Esophagus (tissue), 2 donors: ENCODE data around the gene AP2A2. TPM values are rescaled to one million over a fixed set of nuclear protein-coding genes. Genes with fewer than 3 reads are reported as not detected.

ENCODE experiments used
- H3K27ac ChIP-seq, 2 donors: one replicate each; pipeline ENCODE4 v1.5.1; 2013; ENCODE audit warnings: low read depth in 2 of 2, mild to moderate bottlenecking in 2 of 2, inconsistent platforms in 1 of 2, low read length in 1 of 2, moderate library complexity in 1 of 2
- H3K27me3 ChIP-seq, 2 donors: one replicate each; pipeline ENCODE4 v1.6.1; 2013; ENCODE audit warnings: low read length in 2 of 2, control low read depth in 1 of 2, mild to moderate bottlenecking in 1 of 2; ENCODE audit not compliant: insufficient read depth in 2 of 2, control insufficient read depth in 1 of 2
- H3K36me3 ChIP-seq, 2 donors: one replicate each; pipeline ENCODE4 v1.6.1; 2013; ENCODE audit warnings: low read length in 1 of 2; ENCODE audit not compliant: control insufficient read depth in 2 of 2, insufficient read depth in 2 of 2
- H3K4me1 ChIP-seq, 2 donors: one replicate each; pipeline ENCODE4 v1.6.1; 2013; ENCODE audit warnings: low read length in 1 of 2; ENCODE audit not compliant: control insufficient read depth in 2 of 2, insufficient read depth in 2 of 2
- H3K4me3 ChIP-seq, 2 donors: one replicate each; pipeline ENCODE4 v1.5.1; 2013; ENCODE audit warnings: low read length in 2 of 2, mild to moderate bottlenecking in 2 of 2, low read depth in 1 of 2, moderate library complexity in 1 of 2
- H3K9me3 ChIP-seq, 2 donors: one replicate each; pipeline ENCODE4 v1.6.1; 2013; ENCODE audit warnings: mild to moderate bottlenecking in 2 of 2, low read depth in 1 of 2, low read length in 1 of 2, moderate library complexity in 1 of 2; ENCODE audit not compliant: control insufficient read depth in 2 of 2, insufficient read depth in 1 of 2
- WGBS, 2 donors: extraction: QIAGEN DNeasy Blood & Tissue Kit; methylation state at CpG; one replicate each; pipeline ENCODE4 v1.1.7; 2013; 5-methylcytosine and 5-hydroxymethylcytosine counted together
- polyA plus RNA-seq, 2 donors: library from polyadenylated mRNA; stranded (reverse); fragments of 200-250 nt; gene quantifications; one replicate each; pipeline ENCODE4 v1.2.3, GENCODE V29; 2013
- donor health status: healthy with polysubstance abuse.
- donor health status: Bipolar disorder and iron deficiency.

The AP2A2 gene
- polyA plus RNA-seq, 2 donors, result 17.3 to 20.2 TPM

GRCh38 chr11:1018091-1018490 lies 92.4 kb downstream of the AP2A2 start:
- Histone ChIP-seq H3K4me3 (no peak overlapping the region), H3K27ac (no peak overlapping the region), H3K4me1 (peaks cover 0 to 11% of the 10 kb centered on the region in 2 donors), H3K9me3 (peaks cover 0 to 4% of the 10 kb centered on the region in 2 donors), H3K36me3 (peaks cover 0 to 8% of the 10 kb centered on the region in 2 donors), H3K27me3 (no peaks in the 10 kb centered on the region)
- 84 to 90% methylated on average over 9 of the region's 9 CpGs for WGBS, 2 donors

GRCh38 chr11:1019321-1019910 lies 93.7 kb downstream of the AP2A2 start:
- no peak overlapping the region for H3K4me3 ChIP-seq
- H3K9me3 ChIP-seq, result peaks cover 0 to 4% of the 10 kb centered on the region in 2 donors
- peaks cover 0 to 11% of the 10 kb centered on the region in 2 donors for H3K4me1 ChIP-seq
- WGBS, 2 donors, result 86 to 89% methylated on average over 21 of the region's 21 CpGs
- H3K36me3 ChIP-seq, result peaks cover 0 to 4% of the 10 kb centered on the region in 2 donors
- H3K27ac ChIP-seq, result no peak overlapping the region
- no peaks in the 10 kb centered on the region for H3K27me3 ChIP-seq

GRCh38 chr11:1020211-1020905 lies 94.7 kb downstream of the AP2A2 start:
- WGBS, 2 donors, result 92% methylated on average over 19 of the region's 19 CpGs
- no peaks in the 10 kb centered on the region for H3K27me3 ChIP-seq
- no peak overlapping the region for H3K4me3 ChIP-seq
- peaks cover 0 to 11% of the 10 kb centered on the region in 2 donors for H3K4me1 ChIP-seq
- H3K36me3 ChIP-seq, result peaks cover 0 to 4% of the 10 kb centered on the region in 2 donors
- H3K27ac ChIP-seq, result no peak overlapping the region
- peaks cover 0 to 4% of the 10 kb centered on the region in 2 donors for H3K9me3 ChIP-seq

- H3K9me3 ChIP-seq, result peaks cover 0 to under 1% of the 10 kb centered on the region in 2 donors
- H3K4me1 ChIP-seq, result peaks cover 0 to 2% of the 10 kb centered on the region in 2 donors
- H3K4me3 ChIP-seq, result no peak overlapping the region
- no peak overlapping the region for H3K27ac ChIP-seq
- no peaks in the 10 kb centered on the region for H3K27me3 ChIP-seq
- WGBS, 2 donors, result 95 to 97% methylated on average over 7 of the region's 7 CpGs
- peaks cover 0 to 4% of the 10 kb centered on the region in 2 donors for H3K36me3 ChIP-seq
These were observed 96.7 kb downstream of the AP2A2 start for GRCh38 chr11:1022411-1022810.

- Histone ChIP-seq H3K36me3 (no peaks in the 10 kb centered on the region), H3K4me1 (no peaks in the 10 kb centered on the region), H3K27ac (no peak overlapping the region), H3K9me3 (no peaks in the 10 kb centered on the region), H3K4me3 (no peak overlapping the region), H3K27me3 (no peaks in the 10 kb centered on the region)
- 92% methylated on average over 28 of the region's 28 CpGs for WGBS, 2 donors
These were observed 97.5 kb downstream of the AP2A2 start for GRCh38 chr11:1022908-1023810.

- no peaks in the 10 kb centered on the region for H3K4me1 ChIP-seq
- WGBS, 2 donors, result 93 to 96% methylated on average over 50 of the region's 50 CpGs
- H3K36me3 ChIP-seq, result no peaks in the 10 kb centered on the region
- no peak overlapping the region for H3K27ac ChIP-seq
- H3K27me3 ChIP-seq, result no peaks in the 10 kb centered on the region
- H3K4me3 ChIP-seq, result no peak overlapping the region
- no peaks in the 10 kb centered on the region for H3K9me3 ChIP-seq
These were observed 98.3 kb downstream of the AP2A2 start for GRCh38 chr11:1023811-1024596.

- no peaks in the 10 kb centered on the region for H3K27me3 ChIP-seq
- no peaks in the 10 kb centered on the region for H3K9me3 ChIP-seq
- H3K4me1 ChIP-seq, result no peaks in the 10 kb centered on the region
- H3K36me3 ChIP-seq, result no peaks in the 10 kb centered on the region
- 83% methylated on average over 48 of the region's 48 CpGs for WGBS, 2 donors
- no peak overlapping the region for H3K27ac ChIP-seq
- H3K4me3 ChIP-seq, result no peak overlapping the region
These were observed 99.1 kb downstream of the AP2A2 start for GRCh38 chr11:1024597-1025409.

- no peaks in the 10 kb centered on the region for H3K27me3 ChIP-seq
- no peaks in the 10 kb centered on the region for H3K9me3 ChIP-seq
- H3K4me1 ChIP-seq, result no peaks in the 10 kb centered on the region
- no peak overlapping the region for H3K27ac ChIP-seq
- WGBS, 2 donors, result 71 to 76% methylated on average over 32 to 35 of the region's 35 CpGs
- H3K36me3 ChIP-seq, result no peaks in the 10 kb centered on the region
- H3K4me3 ChIP-seq, result no peak overlapping the region
These were observed 99.9 kb downstream of the AP2A2 start for GRCh38 chr11:1025410-1026162.
